Right ventricle myocardium superior (tissue), 1 donor: ENCODE data around the gene CDK2. TPM values are rescaled to one million over a fixed set of nuclear protein-coding genes. Genes with fewer than 3 reads are reported as not detected.

Experiments
- ATAC-seq: fragments of 200-7000 bp; cut with Tn5 transposase; one replicate; pipeline ENCODE4 v1.9.1; 2020; ENCODE audit warnings: mild to moderate bottlenecking; ENCODE audit not compliant: poor library complexity
- DNase-seq: peaks from one replicate; pipeline ENCODE4 v3.0.0-alpha.2; 2020
- intact Hi-C: fragments of 100-400 bp; cut with DNase I; formaldehyde crosslinking; loops from one replicate; pipeline ENCODE4 v1.11.2; 2022
- total RNA-seq: library from RNA; stranded (reverse); fragmentation: NEBNext Ultra II Directional; extraction: Animal tissue kit (Norgen Biotek cat#: 25700); gene quantifications from one replicate; pipeline ENCODE4 v1.2.1, GENCODE V29; 2021
- donor health status: DM: no; HTN: yes; CAD: no; lungs with severe emphysema.

Gene CDK2
- total RNA-seq, 1 donor from 2014 or later: 7.9 TPM

- ATAC-seq: no peak
- intact Hi-C loops: no loop called here
- no peak for DNase-seq
Observed at GRCh38 chr12:55933799-55934742, 32.6 kb upstream of the CDK2 start.

GRCh38 chr12:55934773-55935172 is 31.9 kb upstream of the CDK2 start:
- ATAC-seq: no peak
- DNase-seq: no peak
- intact Hi-C loops: loop anchor here (5.0 kb wide), 1 partner anchor 192 kb away; the partner anchor contains the start of gene GDF11

- ATAC-seq (no peak), DNase-seq (peak; percentile 64)
- intact Hi-C loops: loop anchor here (5.0 kb wide), 1 partner anchor 193 kb away; the partner anchor contains the start of gene GDF11
Observed at GRCh38 chr12:55935738-55936151, 30.9 kb upstream of the CDK2 start.

GRCh38 chr12:55937981-55938380 is 28.6 kb upstream of the CDK2 start:
- intact Hi-C loops: loop anchor here (5.0 kb wide), 1 partner anchor 196 kb away; the partner anchor contains the start of gene GDF11
- ATAC-seq: no peak

GRCh38 chr12:55938826-55939501 is 27.7 kb upstream of the CDK2 start:
- no peak for ATAC-seq
- no peak for DNase-seq
- intact Hi-C loops: loop anchor here (5.0 kb wide), 1 partner anchor 197 kb away; the partner anchor contains the start of gene GDF11

More at GRCh38 chr12:55937981-55938380, 28.6 kb upstream of the CDK2 start:
- DNase-seq: no peak

- intact Hi-C loops: no loop called here
Observed at GRCh38 chr12:55940065-55940732, 26.4 kb upstream of the CDK2 start.

GRCh38 chr12:55942055-55942454 is 24.6 kb upstream of the CDK2 start:
- DNase-seq: no peak
- ATAC-seq: no peak
- intact Hi-C loops: no loop called here

More at GRCh38 chr12:55940065-55940732, 26.4 kb upstream of the CDK2 start:
- peak; percentile 97 for ATAC-seq
- peak; percentile 87 for DNase-seq

GRCh38 chr12:55942577-55943136 is 24.0 kb upstream of the CDK2 start:
- DNase-seq (no peak), ATAC-seq (no peak)
- intact Hi-C loops: no loop called here

GRCh38 chr12:55946553-55946952 is 20.1 kb upstream of the CDK2 start:
- no peak for ATAC-seq
- intact Hi-C loops: no loop called here

GRCh38 chr12:55955344-55955743 is 11.3 kb upstream of the CDK2 start:
- no peak for ATAC-seq
- intact Hi-C loops: no loop called here
- no peak for DNase-seq

More at GRCh38 chr12:55946553-55946952, 20.1 kb upstream of the CDK2 start:
- no peak for DNase-seq

- ATAC-seq (peak; percentile 22), DNase-seq (no peak)
- intact Hi-C loops: no loop called here
Observed at GRCh38 chr12:55955800-55956508, 10.7 kb upstream of the CDK2 start.

GRCh38 chr12:55957106-55957859 is 9.3 kb upstream of the CDK2 start:
- intact Hi-C loops: no loop called here
- no peak for ATAC-seq
- no peak for DNase-seq

- intact Hi-C loops: no loop called here
- ATAC-seq: no peak
- no peak for DNase-seq
Observed at GRCh38 chr12:55963760-55964159, 2.9 kb upstream of the CDK2 start.

GRCh38 chr12:55965240-55965639 is 1.4 kb upstream of the CDK2 start:
- DNase-seq (no peak), ATAC-seq (no peak)
- intact Hi-C loops: no loop called here

- intact Hi-C loops: no loop called here
- ATAC-seq: peak; percentile 11
- DNase-seq: no peak
Observed at GRCh38 chr12:55965941-55966407, 656 bp upstream of the CDK2 start, which contains the start of gene PMEL. TSS of gene PMEL (minus strand) at chr12:55966042. CDS start at chr12:55966011, 31 bp downstream.

- ATAC-seq: no peak
- intact Hi-C loops: no loop called here
- no peak for DNase-seq
Observed at GRCh38 chr12:55969356-55969755, 2.7 kb downstream of the CDK2 start.

- DNase-seq (no peak), ATAC-seq (no peak)
- intact Hi-C loops: no loop called here
Observed at GRCh38 chr12:55970775-55971174, 4.1 kb downstream of the CDK2 start.
